Pulmonary artery endothelial cell (primary cell): ENCODE data around the gene MECP2. TPM values are rescaled to one million over a fixed set of nuclear protein-coding genes. Genes with fewer than 3 reads are reported as not detected.
"Not testable (repeated sequence)": the region's sequence is repeated elsewhere in the genome, so short reads cannot be mapped to it uniquely, and the experiment has no call there.

Source experiments
- DNase-seq: peaks from one replicate; pipeline ENCODE4 v3.0.0-alpha.2; 2011; ENCODE audit warnings: low read depth, low spot score
- total RNA-seq: library from RNA; depleted of rRNA; stranded (reverse); fragments of >200 nt; gene quantifications from 2 replicates; pipeline ENCODE4 v1.2.3, GENCODE V29; 2014

The MECP2 gene
- total RNA-seq, 1 donor from 2014 or later: 20.4 TPM

- DNase-seq: no peak
These were observed 103.5 kb downstream of the MECP2 start for GRCh38 chrX:153993978-153994377.

- no peak for DNase-seq
These were observed 104.4 kb downstream of the MECP2 start for GRCh38 chrX:153993079-153993478.

- DNase-seq: no peak
These were observed 105.3 kb downstream of the MECP2 start for GRCh38 chrX:153992180-153992579.

- no peak for DNase-seq
These were observed 106.4 kb downstream of the MECP2 start for GRCh38 chrX:153991013-153991580.

- DNase-seq: no peak
These were observed 107.4 kb downstream of the MECP2 start for GRCh38 chrX:153989973-153990655.

GRCh38 chrX:153988493-153988892, 109.0 kb downstream of the MECP2 start:
- no peak for DNase-seq

GRCh38 chrX:153984351-153985178, 113.0 kb downstream of the MECP2 start:
- DNase-seq: no peak

- DNase-seq: no peak
These were observed 114.2 kb downstream of the MECP2 start for GRCh38 chrX:153983321-153983801.

- DNase-seq: no peak
These were observed 115.6 kb downstream of the MECP2 start for GRCh38 chrX:153981771-153982533.

- no peak for DNase-seq
These were observed 116.3 kb downstream of the MECP2 start for GRCh38 chrX:153981231-153981630.

- DNase-seq: not testable (repeated sequence)
These were observed 117.1 kb downstream of the MECP2 start for GRCh38 chrX:153980394-153980793.

GRCh38 chrX:153974726-153975286, 122.7 kb downstream of the MECP2 start:
- no peak for DNase-seq

- no peak for DNase-seq
These were observed 123.4 kb downstream of the MECP2 start for GRCh38 chrX:153974003-153974725.

- DNase-seq: no peak
These were observed 124.2 kb downstream of the MECP2 start for GRCh38 chrX:153973127-153974002.

- no peak for DNase-seq
These were observed 125.0 kb downstream of the MECP2 start, which contains the start of gene TMEM187 for GRCh38 chrX:153972368-153973126. Gene TMEM187, plus strand, starts transcription at chrX:153972754. Its CDS starts 9,309 bp downstream, at chrX:153982063.
